Loucy (cell line): Measurements from ENCODE around the gene VPS4B.

ENCODE experiments used
- EZH2phosphoT487 ChIP-seq: fragments of 200-600 bp; IDR thresholded peaks from 2 replicates; pipeline ENCODE4 v1.6.1; 2018; ENCODE audit warnings: antibody characterized with exemption, mild to moderate bottlenecking, moderate library complexity, borderline replicate concordance
- TF ChIP-seq, protein P1 (sequence below): fragments of 200-600 bp; sonication (generic); conservative IDR thresholded peaks from 2 replicates; pipeline ENCODE4 v1.5.1; 2014; ENCODE audit warnings: mild to moderate bottlenecking, antibody characterized with exemption, low read length

DNA sequence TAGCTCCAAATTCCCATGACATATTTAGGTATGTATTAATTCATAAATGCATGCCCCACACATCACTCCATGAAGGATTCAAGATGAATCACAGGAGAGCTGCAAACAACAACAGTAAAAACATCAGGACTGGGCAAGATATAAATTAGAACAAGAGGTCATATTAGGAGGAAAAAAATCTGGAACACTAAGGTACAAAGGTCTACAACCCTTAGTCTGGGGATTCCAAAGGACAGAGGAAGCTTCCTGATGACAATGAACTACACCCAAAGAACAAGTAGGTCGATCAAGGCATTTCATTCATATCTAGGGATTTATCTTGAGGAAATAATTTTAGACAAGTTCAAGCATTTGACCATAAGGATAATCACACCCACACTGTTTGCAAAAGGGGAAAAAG is 14.5 kb downstream of the VPS4B start:
- TF ChIP-seq, protein P1, sequence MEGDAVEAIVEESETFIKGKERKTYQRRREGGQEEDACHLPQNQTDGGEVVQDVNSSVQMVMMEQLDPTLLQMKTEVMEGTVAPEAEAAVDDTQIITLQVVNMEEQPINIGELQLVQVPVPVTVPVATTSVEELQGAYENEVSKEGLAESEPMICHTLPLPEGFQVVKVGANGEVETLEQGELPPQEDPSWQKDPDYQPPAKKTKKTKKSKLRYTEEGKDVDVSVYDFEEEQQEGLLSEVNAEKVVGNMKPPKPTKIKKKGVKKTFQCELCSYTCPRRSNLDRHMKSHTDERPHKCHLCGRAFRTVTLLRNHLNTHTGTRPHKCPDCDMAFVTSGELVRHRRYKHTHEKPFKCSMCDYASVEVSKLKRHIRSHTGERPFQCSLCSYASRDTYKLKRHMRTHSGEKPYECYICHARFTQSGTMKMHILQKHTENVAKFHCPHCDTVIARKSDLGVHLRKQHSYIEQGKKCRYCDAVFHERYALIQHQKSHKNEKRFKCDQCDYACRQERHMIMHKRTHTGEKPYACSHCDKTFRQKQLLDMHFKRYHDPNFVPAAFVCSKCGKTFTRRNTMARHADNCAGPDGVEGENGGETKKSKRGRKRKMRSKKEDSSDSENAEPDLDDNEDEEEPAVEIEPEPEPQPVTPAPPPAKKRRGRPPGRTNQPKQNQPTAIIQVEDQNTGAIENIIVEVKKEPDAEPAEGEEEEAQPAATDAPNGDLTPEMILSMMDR, result no peak
- TF ChIP-seq EZH2phosphoT487, result no peak
